Panc1 (cell line): ENCODE data around the gene OPHN1. TPM values are rescaled to one million over a fixed set of nuclear protein-coding genes. Genes with fewer than 3 reads are reported as not detected.
A peak's percentile ranks its signal among the peaks of the same experiment; 100 is the strongest.

Experiments
- ATAC-seq: fragments of 200-7000 bp; cut with Tn5 transposase; 2 replicates; pipeline ENCODE4 v1.9.1; 2020; ENCODE audit warnings: mild to moderate bottlenecking, moderate library complexity
- BruUV-seq: library from RNA; stranded (reverse); fragments of 400-500 nt; replicated peaks from 2 replicates; lab custom pipeline; 2021; lab: Mats Ljungman, UMichigan
- CTCF ChIA-PET: fragments of 300-600 bp; sonication (Branson Sonifier 250); formaldehyde crosslinking; loops from one replicate; lab custom pipeline; 2022; ENCODE audit warnings: antibody characterized with exemption; lab: Charles Lee
- POLR2A ChIA-PET: fragments of 300-600 bp; sonication (Branson Sonifier 250); formaldehyde crosslinking; loops from one replicate; lab custom pipeline; 2022; ENCODE audit warnings: antibody characterized with exemption; lab: Charles Lee
- DNase-seq: peaks from one replicate; pipeline ENCODE4 v3.0.0-alpha.2; 2010; ENCODE audit warnings: low read depth, low spot score
- H3K27ac ChIP-seq: 2 replicates; pipeline ENCODE4 v1.5.1; 2011; ENCODE audit warnings: mild to moderate bottlenecking, low read length, inconsistent platforms
- H3K27me3 ChIP-seq: fragments of 200-500 bp; sonication (Bioruptor generic); 2 replicates; pipeline ENCODE4 v1.6.0; 2014; ENCODE audit warnings: low read length, inconsistent platforms; ENCODE audit not compliant: control insufficient read depth, insufficient read depth
- H3K36me3 ChIP-seq: fragments of 200-500 bp; sonication (Bioruptor generic); 2 replicates; pipeline ENCODE4 v1.5.1; 2014; ENCODE audit warnings: inconsistent platforms, mild to moderate bottlenecking, low read length, moderate library complexity; ENCODE audit not compliant: control insufficient read depth, insufficient read depth
- H3K4me1 ChIP-seq: 2 replicates; pipeline ENCODE4 v1.5.1; 2011; ENCODE audit warnings: inconsistent platforms, mild to moderate bottlenecking, low read length, moderate library complexity; ENCODE audit not compliant: control insufficient read depth, insufficient read depth
- H3K4me3 ChIP-seq, 2 experiments: 2 replicates each; pipeline ENCODE4 v1.5.1; 2011 to 2012; ENCODE audit warnings: low read depth in 2 of 2, low read length in 2 of 2, mild to moderate bottlenecking in 2 of 2, inconsistent platforms in 1 of 2, moderate library complexity in 1 of 2
- H3K9me3 ChIP-seq: fragments of 200-500 bp; sonication (Bioruptor generic); 2 replicates; pipeline ENCODE4 v1.5.1; 2014; ENCODE audit warnings: low read depth, mild to moderate bottlenecking, inconsistent platforms, low read length, moderate library complexity; ENCODE audit not compliant: control insufficient read depth, insufficient read depth
- POLR2AphosphoS5 ChIP-seq: IDR thresholded peaks from 2 replicates; pipeline ENCODE4 v1.6.1; 2012; ENCODE audit warnings: mild to moderate bottlenecking, low read depth, low read length, moderate library complexity
- SIN3A ChIP-seq: IDR thresholded peaks from 2 replicates; pipeline ENCODE4 v1.6.1; 2012; ENCODE audit warnings: low read depth, mild to moderate bottlenecking, low read length, moderate library complexity, borderline replicate concordance; ENCODE audit not compliant: insufficient read depth
- TCF7L2 ChIP-seq: IDR thresholded peaks from 2 replicates; pipeline ENCODE4 v1.6.1; 2011; ENCODE audit warnings: mild to moderate bottlenecking, low read depth, low read length, inconsistent platforms
- in situ Hi-C: cut with HindIII; loops from 2 replicates; pipeline ENCODE4 v1.10.0; 2016; ENCODE audit warnings: low sequenced_read_pairs, low pct_unique_long_range_greater_than_20kb
- intact Hi-C: fragments of 100-400 bp; cut with micrococcal nuclease; formaldehyde crosslinking; loops from one replicate; pipeline ENCODE4 v1.10.0; 2022; ENCODE audit not compliant: unreplicated experiment
- total RNA-seq: library from RNA; stranded (reverse); gene quantifications from one replicate; pipeline ENCODE4 v1.2.1, GENCODE V29; 2021; ENCODE audit not compliant: unreplicated experiment
- TF ChIP-seq, protein P1 (sequence below), 2 experiments: IDR thresholded peaks; 2 replicates each; pipeline ENCODE4 v1.6.1; 2011 to 2012; ENCODE audit warnings: low read depth in 2 of 2, control low read depth in 1 of 2, low read length in 1 of 2, mild to moderate bottlenecking in 1 of 2, moderate library complexity in 1 of 2; ENCODE audit not compliant: insufficient read depth in 1 of 2
- TF ChIP-seq, protein P2 (sequence below): fragments of 450-650 bp; IDR thresholded peaks from 2 replicates; pipeline ENCODE4 v1.5.1; 2017; ENCODE audit warnings: mild to moderate bottlenecking

The OPHN1 gene
- total RNA-seq, 1 experiment from 2014 or later, result 8.8 TPM

DNA sequence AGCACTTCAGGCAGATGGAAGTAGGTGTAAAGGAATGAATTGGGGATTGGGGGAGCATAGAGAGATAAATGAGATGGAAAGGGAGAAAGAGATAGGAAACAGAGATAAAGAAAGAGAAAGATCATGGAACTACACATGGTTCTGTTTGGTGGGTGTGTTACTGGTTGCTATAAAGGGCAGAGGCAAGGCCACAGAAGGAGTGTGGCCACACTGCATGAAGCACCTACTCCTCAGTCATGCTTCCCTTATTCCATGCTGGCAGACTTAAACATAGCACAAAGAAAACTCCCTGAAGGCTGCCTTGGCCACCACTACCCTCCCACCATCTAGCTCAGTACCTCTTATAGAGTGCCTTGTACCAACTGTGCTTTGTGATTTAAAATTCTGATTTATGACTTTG lies 56.9 kb downstream of the OPHN1 start:
- BruUV-seq, result no TSS peak
- ChIA-PET CTCF (no interaction called here), POLR2A (no interaction called here)
- no peak overlapping the region for H3K4me3 ChIP-seq
- no peak for DNase-seq
- no peak overlapping the region for H3K27ac ChIP-seq
- peak; percentile 45; the same call in 1 of the 2 replicates for ATAC-seq
- no peak for TF ChIP-seq SIN3A
- TF ChIP-seq POLR2AphosphoS5, result no peak
- no peak for TF ChIP-seq TCF7L2
- TF ChIP-seq, protein P1, sequence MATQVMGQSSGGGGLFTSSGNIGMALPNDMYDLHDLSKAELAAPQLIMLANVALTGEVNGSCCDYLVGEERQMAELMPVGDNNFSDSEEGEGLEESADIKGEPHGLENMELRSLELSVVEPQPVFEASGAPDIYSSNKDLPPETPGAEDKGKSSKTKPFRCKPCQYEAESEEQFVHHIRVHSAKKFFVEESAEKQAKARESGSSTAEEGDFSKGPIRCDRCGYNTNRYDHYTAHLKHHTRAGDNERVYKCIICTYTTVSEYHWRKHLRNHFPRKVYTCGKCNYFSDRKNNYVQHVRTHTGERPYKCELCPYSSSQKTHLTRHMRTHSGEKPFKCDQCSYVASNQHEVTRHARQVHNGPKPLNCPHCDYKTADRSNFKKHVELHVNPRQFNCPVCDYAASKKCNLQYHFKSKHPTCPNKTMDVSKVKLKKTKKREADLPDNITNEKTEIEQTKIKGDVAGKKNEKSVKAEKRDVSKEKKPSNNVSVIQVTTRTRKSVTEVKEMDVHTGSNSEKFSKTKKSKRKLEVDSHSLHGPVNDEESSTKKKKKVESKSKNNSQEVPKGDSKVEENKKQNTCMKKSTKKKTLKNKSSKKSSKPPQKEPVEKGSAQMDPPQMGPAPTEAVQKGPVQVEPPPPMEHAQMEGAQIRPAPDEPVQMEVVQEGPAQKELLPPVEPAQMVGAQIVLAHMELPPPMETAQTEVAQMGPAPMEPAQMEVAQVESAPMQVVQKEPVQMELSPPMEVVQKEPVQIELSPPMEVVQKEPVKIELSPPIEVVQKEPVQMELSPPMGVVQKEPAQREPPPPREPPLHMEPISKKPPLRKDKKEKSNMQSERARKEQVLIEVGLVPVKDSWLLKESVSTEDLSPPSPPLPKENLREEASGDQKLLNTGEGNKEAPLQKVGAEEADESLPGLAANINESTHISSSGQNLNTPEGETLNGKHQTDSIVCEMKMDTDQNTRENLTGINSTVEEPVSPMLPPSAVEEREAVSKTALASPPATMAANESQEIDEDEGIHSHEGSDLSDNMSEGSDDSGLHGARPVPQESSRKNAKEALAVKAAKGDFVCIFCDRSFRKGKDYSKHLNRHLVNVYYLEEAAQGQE (IDR thresholded peaks at IDR 0.05; ENCODE audit: insufficient read depth in 1 of 2, low read depth in 2 of 2, low read length in 1 of 2), result no peak
- TF ChIP-seq, protein P2, sequence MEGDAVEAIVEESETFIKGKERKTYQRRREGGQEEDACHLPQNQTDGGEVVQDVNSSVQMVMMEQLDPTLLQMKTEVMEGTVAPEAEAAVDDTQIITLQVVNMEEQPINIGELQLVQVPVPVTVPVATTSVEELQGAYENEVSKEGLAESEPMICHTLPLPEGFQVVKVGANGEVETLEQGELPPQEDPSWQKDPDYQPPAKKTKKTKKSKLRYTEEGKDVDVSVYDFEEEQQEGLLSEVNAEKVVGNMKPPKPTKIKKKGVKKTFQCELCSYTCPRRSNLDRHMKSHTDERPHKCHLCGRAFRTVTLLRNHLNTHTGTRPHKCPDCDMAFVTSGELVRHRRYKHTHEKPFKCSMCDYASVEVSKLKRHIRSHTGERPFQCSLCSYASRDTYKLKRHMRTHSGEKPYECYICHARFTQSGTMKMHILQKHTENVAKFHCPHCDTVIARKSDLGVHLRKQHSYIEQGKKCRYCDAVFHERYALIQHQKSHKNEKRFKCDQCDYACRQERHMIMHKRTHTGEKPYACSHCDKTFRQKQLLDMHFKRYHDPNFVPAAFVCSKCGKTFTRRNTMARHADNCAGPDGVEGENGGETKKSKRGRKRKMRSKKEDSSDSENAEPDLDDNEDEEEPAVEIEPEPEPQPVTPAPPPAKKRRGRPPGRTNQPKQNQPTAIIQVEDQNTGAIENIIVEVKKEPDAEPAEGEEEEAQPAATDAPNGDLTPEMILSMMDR, result no peak
- intact Hi-C loops (no loop called here), in situ Hi-C loops (no loop called here)
- no peaks in the 10 kb centered on the region for H3K36me3 ChIP-seq
- no peaks in the 10 kb centered on the region for H3K4me1 ChIP-seq
- H3K9me3 ChIP-seq, result no peaks in the 10 kb centered on the region
- no peaks in the 10 kb centered on the region for H3K27me3 ChIP-seq

DNA sequence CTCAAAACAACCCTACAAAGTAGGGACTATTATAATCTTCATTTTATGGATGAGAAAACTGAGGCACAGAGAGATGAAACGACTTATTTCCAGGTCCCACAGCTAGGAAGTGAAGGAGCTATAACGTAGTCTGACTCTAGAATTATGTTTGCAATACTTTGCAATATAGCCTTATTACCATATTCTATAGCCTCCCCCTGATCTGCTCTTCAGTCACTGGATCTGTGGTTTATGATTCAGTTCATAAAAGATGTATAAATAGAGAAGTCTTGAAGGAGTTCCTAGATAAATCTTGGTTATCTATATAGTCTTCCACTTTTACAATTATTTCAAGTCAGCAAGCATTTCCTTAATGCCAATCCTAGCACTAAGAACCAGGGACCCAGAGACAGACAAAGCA lies 57.5 kb downstream of the OPHN1 start:
- no peaks in the 10 kb centered on the region for H3K36me3 ChIP-seq
- CTCF ChIA-PET, result no interaction called here
- no peaks in the 10 kb centered on the region for H3K4me1 ChIP-seq
- BruUV-seq, result no TSS peak
- no peak overlapping the region for H3K27ac ChIP-seq
- intact Hi-C loops, result no loop called here
- POLR2A ChIA-PET, result no interaction called here
- in situ Hi-C loops, result no loop called here
- no peaks in the 10 kb centered on the region for H3K27me3 ChIP-seq
- no peaks in the 10 kb centered on the region for H3K9me3 ChIP-seq
- H3K4me3 ChIP-seq, result no peak overlapping the region
- ATAC-seq (no peak), DNase-seq (no peak)
- TF ChIP-seq POLR2AphosphoS5 (no peak), TCF7L2 (no peak), SIN3A (no peak)
- TF ChIP-seq, protein P2, result no peak
- TF ChIP-seq, protein P1 (IDR thresholded peaks at IDR 0.05; ENCODE audit: insufficient read depth in 1 of 2, low read depth in 2 of 2, low read length in 1 of 2), result no peak
